Neural crest cell (in vitro differentiated cells): ENCODE results near the gene MGAT1. TPM values are rescaled to one million over a fixed set of nuclear protein-coding genes. Genes with fewer than 3 reads are reported as not detected.

Experiments used
- DNase-seq: peaks from one replicate; pipeline ENCODE4 v3.0.0; 2021; ENCODE audit warnings: low read depth, mixed read lengths, low spot score
- H3K27ac Mint-ChIP-seq: one replicate; pipeline ENCODE4 v1.8.0; 2021; ENCODE audit warnings: mild to moderate bottlenecking, mixed read lengths; ENCODE audit not compliant: unreplicated experiment
- H3K27me3 Mint-ChIP-seq: 2 replicates; pipeline ENCODE4 v1.8.0; 2021; ENCODE audit warnings: low read depth, mild to moderate bottlenecking, mixed read lengths
- H3K36me3 Mint-ChIP-seq: 2 replicates; pipeline ENCODE4 v1.8.0; 2021; ENCODE audit warnings: low read depth, mild to moderate bottlenecking, mixed read lengths
- H3K4me1 Mint-ChIP-seq: 2 replicates; pipeline ENCODE4 v1.8.0; 2021; ENCODE audit warnings: mixed read lengths
- H3K4me3 Mint-ChIP-seq: one replicate; pipeline ENCODE4 v1.8.0; 2021; ENCODE audit warnings: mild to moderate bottlenecking, mixed read lengths
- H3K9me3 Mint-ChIP-seq: 2 replicates; pipeline ENCODE4 v1.8.0; 2021; ENCODE audit warnings: mixed read lengths
- CTCF ChIP-seq: fragments of 200-600 bp; sonication (generic); conservative IDR thresholded peaks from 2 replicates; pipeline ENCODE4 v1.5.0; 2021; ENCODE audit warnings: antibody characterized with exemption, mild to moderate bottlenecking
- total RNA-seq: library from RNA; stranded (reverse); gene quantifications from 2 replicates; pipeline ENCODE4 v1.2.1, GENCODE V29; 2021

MGAT1 gene
- total RNA-seq, 1 donor from 2014 or later: 57.1 TPM

- Mint-ChIP-seq H3K27me3 (no peaks in the 10 kb centered on the region), H3K4me1 (peaks cover 71% of the 10 kb centered on the region), H3K27ac (no peak overlapping the region), H3K36me3 (no peaks in the 10 kb centered on the region), H3K9me3 (no peaks in the 10 kb centered on the region), H3K4me3 (peak overlapping the region; percentile 53)
- TF ChIP-seq CTCF: no peak
- no peak for DNase-seq
Observed at GRCh38 chr5:180804129-180804618, 1.6 kb upstream of the MGAT1 start.

GRCh38 chr5:180803181-180804128, 849 bp upstream of the MGAT1 start:
- TF ChIP-seq CTCF: no peak
- no peak for DNase-seq
- Mint-ChIP-seq H3K27me3 (no peaks in the 10 kb centered on the region), H3K4me1 (peaks cover 70% of the 10 kb centered on the region), H3K9me3 (no peaks in the 10 kb centered on the region), H3K36me3 (no peaks in the 10 kb centered on the region), H3K27ac (peak overlapping the region; percentile 46), H3K4me3 (peak overlapping the region; percentile 85)

GRCh38 chr5:180801596-180802324, 846 bp downstream of the MGAT1 start:
- Mint-ChIP-seq H3K9me3 (no peaks in the 10 kb centered on the region), H3K27me3 (no peaks in the 10 kb centered on the region), H3K36me3 (peaks cover 3% of the 10 kb centered on the region), H3K4me1 (peaks cover 60% of the 10 kb centered on the region), H3K4me3 (peak overlapping the region; percentile 88), H3K27ac (no peak overlapping the region)
- no peak for DNase-seq
- TF ChIP-seq CTCF: no peak

GRCh38 chr5:180799902-180800801, 2.5 kb downstream of the MGAT1 start:
- H3K4me1 Mint-ChIP-seq: peaks cover 52% of the 10 kb centered on the region
- H3K9me3 Mint-ChIP-seq: no peaks in the 10 kb centered on the region
- peaks cover 3% of the 10 kb centered on the region for H3K36me3 Mint-ChIP-seq
- H3K4me3 Mint-ChIP-seq: peak overlapping the region; percentile 88
- H3K27ac Mint-ChIP-seq: no peak overlapping the region
- DNase-seq: no peak
- no peaks in the 10 kb centered on the region for H3K27me3 Mint-ChIP-seq
- peak; percentile 20 for TF ChIP-seq CTCF

GRCh38 chr5:180799194-180799593, 3.4 kb downstream of the MGAT1 start:
- Mint-ChIP-seq H3K36me3 (peaks cover 3% of the 10 kb centered on the region), H3K4me3 (no peak overlapping the region), H3K9me3 (no peaks in the 10 kb centered on the region), H3K27me3 (no peaks in the 10 kb centered on the region), H3K27ac (peak overlapping the region; percentile 84), H3K4me1 (peaks cover 45% of the 10 kb centered on the region)
- no peak for DNase-seq
- no peak for TF ChIP-seq CTCF
